Liver (tissue), 9 donors: ENCODE results near the gene CUBN. TPM values are rescaled to one million over a fixed set of nuclear protein-coding genes. Genes with fewer than 3 reads are reported as not detected.

Source experiments
- DNase-seq: peaks from one replicate; pipeline ENCODE4 v3.0.0-alpha.2; 2017; ENCODE audit warnings: low spot score
- H3K27ac ChIP-seq, 2 donors: one replicate each; pipeline ENCODE4 v1.7.0; 2013; ENCODE audit warnings: inconsistent platforms in 2 of 2, low read length in 2 of 2, control low read depth in 1 of 2, low read depth in 1 of 2, mild to moderate bottlenecking in 1 of 2
- H3K27me3 ChIP-seq, 4 donors: one replicate each; pipeline versions ENCODE4 v1.6.1 to v1.7.0; 2013; ENCODE audit warnings: low read length in 3 of 4, inconsistent platforms in 1 of 4, mild to moderate bottlenecking in 1 of 4, moderate library complexity in 1 of 4; ENCODE audit not compliant: control insufficient read depth in 4 of 4, insufficient read depth in 4 of 4
- H3K36me3 ChIP-seq, 4 donors: one replicate each; pipeline versions ENCODE4 v1.6.1 to v1.7.0; 2013; ENCODE audit warnings: low read length in 3 of 4, mild to moderate bottlenecking in 3 of 4, low read depth in 1 of 4, moderate library complexity in 1 of 4; ENCODE audit not compliant: control insufficient read depth in 4 of 4, insufficient read depth in 3 of 4
- H3K4me1 ChIP-seq, 4 donors: one replicate each; pipeline versions ENCODE4 v1.6.1 to v1.7.0; 2013; ENCODE audit warnings: low read length in 3 of 4, mild to moderate bottlenecking in 3 of 4, moderate library complexity in 1 of 4; ENCODE audit not compliant: control insufficient read depth in 4 of 4, insufficient read depth in 4 of 4
- H3K4me3 ChIP-seq, 3 donors: one replicate each; pipeline versions ENCODE4 v1.6.1 to v1.7.0; 2013; ENCODE audit warnings: low read length in 3 of 3, control low read depth in 1 of 3, low read depth in 1 of 3, mild to moderate bottlenecking in 1 of 3
- H3K9ac ChIP-seq, 2 donors: one replicate each; pipeline ENCODE4 v1.7.0; 2013; ENCODE audit warnings: low read length in 2 of 2, mild to moderate bottlenecking in 2 of 2, moderate library complexity in 2 of 2, control low read depth in 1 of 2, low read depth in 1 of 2
- H3K9me3 ChIP-seq, 4 donors: one replicate each; pipeline versions ENCODE4 v1.6.1 to v1.7.0; 2013; ENCODE audit warnings: low read length in 3 of 4; ENCODE audit not compliant: control insufficient read depth in 4 of 4
- EGR1 ChIP-seq, 2 donors: IDR thresholded peaks; 2 replicates each; pipeline ENCODE4 v1.6.1; 2016 to 2018; ENCODE audit warnings: antibody characterized with exemption in 2 of 2, low read depth in 2 of 2
- FOXA1 ChIP-seq: IDR thresholded peaks from 2 replicates; pipeline ENCODE4 v1.6.1; 2016; ENCODE audit warnings: antibody characterized with exemption
- FOXA2 ChIP-seq: IDR thresholded peaks from 2 replicates; pipeline ENCODE4 v1.6.1; 2016; ENCODE audit warnings: antibody characterized with exemption
- GABPA ChIP-seq, 2 donors: IDR thresholded peaks in 1 of 2; conservative IDR thresholded peaks in 1 of 2; 2 replicates each; pipeline ENCODE4 v1.6.1; 2016; ENCODE audit warnings: antibody characterized with exemption in 2 of 2, mild to moderate bottlenecking in 1 of 2, moderate library complexity in 1 of 2
- HNF4A ChIP-seq, 2 donors: conservative IDR thresholded peaks; 2 replicates each; pipeline ENCODE4 v1.6.1; 2016; ENCODE audit warnings: antibody characterized with exemption in 2 of 2, mild to moderate bottlenecking in 2 of 2
- JUND ChIP-seq, 2 donors: IDR thresholded peaks; 2 replicates each; pipeline ENCODE4 v1.6.1; 2016; ENCODE audit warnings: antibody characterized with exemption in 2 of 2
- NR2F2 ChIP-seq: IDR thresholded peaks from 2 replicates; pipeline ENCODE4 v1.6.1; 2016; ENCODE audit warnings: antibody characterized with exemption
- RXRA ChIP-seq, 2 donors: IDR thresholded peaks; 2 replicates each; pipeline ENCODE4 v1.6.1; 2017 to 2018; ENCODE audit warnings: antibody characterized with exemption in 2 of 2, mild to moderate bottlenecking in 1 of 2
- SP1 ChIP-seq: IDR thresholded peaks from 2 replicates; pipeline ENCODE4 v1.6.1; 2018; ENCODE audit warnings: antibody characterized with exemption, mild to moderate bottlenecking
- TAF1 ChIP-seq: conservative IDR thresholded peaks from 2 replicates; pipeline ENCODE4 v1.6.1; 2016; ENCODE audit warnings: antibody characterized with exemption, mild to moderate bottlenecking
- YY1 ChIP-seq: IDR thresholded peaks from 2 replicates; pipeline ENCODE4 v1.6.1; 2016; ENCODE audit warnings: antibody characterized with exemption, mild to moderate bottlenecking
- ZBTB33 ChIP-seq: IDR thresholded peaks from 2 replicates; pipeline ENCODE4 v1.6.1; 2016; ENCODE audit warnings: antibody characterized with exemption
- WGBS: extraction: QIAGEN DNeasy Blood & Tissue Kit; methylation state at CpG from one replicate; pipeline ENCODE4 v1.1.7; 2013; 5-methylcytosine and 5-hydroxymethylcytosine counted together
- polyA plus RNA-seq, 2 donors: library from polyadenylated mRNA; stranded (reverse) in 1 of 2; unstranded in 1 of 2; fragments of 200-250 nt in 1 of 2; fragments of >200 nt in 1 of 2; fragmentation: Nextera tagmentation in 1 of 2; extraction: Ambion mirVana in 1 of 2; gene quantifications; one replicate each; pipeline versions ENCODE4 v1.2.1 to v1.2.3, GENCODE V29; 2013 to 2015
- total RNA-seq, 2 donors: library from RNA; depleted of rRNA; stranded (reverse); fragments of >200 nt; gene quantifications; one replicate each; pipeline ENCODE4 v1.2.3, GENCODE V29; 2014
- TF ChIP-seq, protein P1 (sequence below): IDR thresholded peaks from 2 replicates; pipeline ENCODE4 v1.6.1; 2016; ENCODE audit warnings: antibody characterized with exemption, mild to moderate bottlenecking
- TF ChIP-seq, protein P2 (sequence below): IDR thresholded peaks from 2 replicates; pipeline ENCODE4 v1.6.1; 2016; ENCODE audit warnings: antibody characterized with exemption
- TF ChIP-seq, protein P3 (sequence below): fragments of 150-350 bp; IDR thresholded peaks from 2 replicates; pipeline ENCODE4 v1.5.1; 2017; ENCODE audit warnings: improper control_type of control experiment, low read depth, low read length; ENCODE audit not compliant: missing input control
- TF ChIP-seq, protein P4 (sequence below): IDR thresholded peaks from 2 replicates; pipeline ENCODE4 v1.6.1; 2016; ENCODE audit warnings: antibody characterized with exemption
- donor health status: healthy.
- donor health status: healthy.
- donor health status: healthy.
- donor health status: healthy.
- donor health status: healthy.

CUBN gene
- total and polyA plus RNA-seq, 4 donors = 0.01 to 0.67 (median 0.30) TPM

DNA sequence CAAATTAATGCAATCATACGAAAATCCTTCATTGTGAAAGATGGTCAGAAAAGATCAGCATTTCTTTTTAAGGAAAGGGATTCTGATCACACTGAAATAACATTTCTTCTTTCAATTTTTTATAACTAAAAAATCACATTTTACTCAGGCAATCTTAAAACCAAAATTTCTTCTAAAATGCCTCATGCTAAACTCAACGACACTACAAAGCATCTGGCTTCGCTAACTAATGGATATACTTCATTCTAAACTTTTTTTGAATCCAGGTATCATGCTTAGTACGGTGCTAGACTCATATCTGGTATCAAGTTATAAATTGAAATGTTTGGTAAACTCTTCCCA is 100.4 kb downstream of the CUBN start (continued):
- TF ChIP-seq, protein P1, sequence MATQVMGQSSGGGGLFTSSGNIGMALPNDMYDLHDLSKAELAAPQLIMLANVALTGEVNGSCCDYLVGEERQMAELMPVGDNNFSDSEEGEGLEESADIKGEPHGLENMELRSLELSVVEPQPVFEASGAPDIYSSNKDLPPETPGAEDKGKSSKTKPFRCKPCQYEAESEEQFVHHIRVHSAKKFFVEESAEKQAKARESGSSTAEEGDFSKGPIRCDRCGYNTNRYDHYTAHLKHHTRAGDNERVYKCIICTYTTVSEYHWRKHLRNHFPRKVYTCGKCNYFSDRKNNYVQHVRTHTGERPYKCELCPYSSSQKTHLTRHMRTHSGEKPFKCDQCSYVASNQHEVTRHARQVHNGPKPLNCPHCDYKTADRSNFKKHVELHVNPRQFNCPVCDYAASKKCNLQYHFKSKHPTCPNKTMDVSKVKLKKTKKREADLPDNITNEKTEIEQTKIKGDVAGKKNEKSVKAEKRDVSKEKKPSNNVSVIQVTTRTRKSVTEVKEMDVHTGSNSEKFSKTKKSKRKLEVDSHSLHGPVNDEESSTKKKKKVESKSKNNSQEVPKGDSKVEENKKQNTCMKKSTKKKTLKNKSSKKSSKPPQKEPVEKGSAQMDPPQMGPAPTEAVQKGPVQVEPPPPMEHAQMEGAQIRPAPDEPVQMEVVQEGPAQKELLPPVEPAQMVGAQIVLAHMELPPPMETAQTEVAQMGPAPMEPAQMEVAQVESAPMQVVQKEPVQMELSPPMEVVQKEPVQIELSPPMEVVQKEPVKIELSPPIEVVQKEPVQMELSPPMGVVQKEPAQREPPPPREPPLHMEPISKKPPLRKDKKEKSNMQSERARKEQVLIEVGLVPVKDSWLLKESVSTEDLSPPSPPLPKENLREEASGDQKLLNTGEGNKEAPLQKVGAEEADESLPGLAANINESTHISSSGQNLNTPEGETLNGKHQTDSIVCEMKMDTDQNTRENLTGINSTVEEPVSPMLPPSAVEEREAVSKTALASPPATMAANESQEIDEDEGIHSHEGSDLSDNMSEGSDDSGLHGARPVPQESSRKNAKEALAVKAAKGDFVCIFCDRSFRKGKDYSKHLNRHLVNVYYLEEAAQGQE = no peak
- no peak for TF ChIP-seq YY1

GRCh38 chr10:17028798-17029197 is 100.8 kb downstream of the CUBN start:
- Histone ChIP-seq H3K9ac (no peak overlapping the region), H3K4me3 (no peak overlapping the region), H3K27me3 (no peaks in the 10 kb centered on the region), H3K36me3 (no peaks in the 10 kb centered on the region), H3K9me3 (peaks cover 0 to 3% (median 0%) of the 10 kb centered on the region in 4 donors), H3K4me1 (no peaks in the 10 kb centered on the region), H3K27ac (peak overlapping the region; percentile 31 to 44)
- WGBS = 79% methylated on average over 4 of the region's 4 CpGs
- TF ChIP-seq EGR1 (IDR thresholded peaks at IDR 0.05; ENCODE audit: low read depth in 2 of 2) (no peak), FOXA2 (no peak), GABPA (IDR thresholded peaks at IDR 0.05 in 1 of 2, conservative IDR thresholded peaks at IDR 0.05 in 1 of 2) (no peak), JUND (IDR thresholded peaks at IDR 0.05) (no peak), ZBTB33 (no peak), YY1 (no peak), SP1 (no peak), TAF1 (no peak), NR2F2 (no peak), RXRA (IDR thresholded peaks at IDR 0.05) (no peak), HNF4A (conservative IDR thresholded peaks at IDR 0.05) (no peak), FOXA1 (no peak)
- TF ChIP-seq, protein P2, sequence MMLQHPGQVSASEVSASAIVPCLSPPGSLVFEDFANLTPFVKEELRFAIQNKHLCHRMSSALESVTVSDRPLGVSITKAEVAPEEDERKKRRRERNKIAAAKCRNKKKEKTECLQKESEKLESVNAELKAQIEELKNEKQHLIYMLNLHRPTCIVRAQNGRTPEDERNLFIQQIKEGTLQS = no peak
- TF ChIP-seq, protein P3, sequence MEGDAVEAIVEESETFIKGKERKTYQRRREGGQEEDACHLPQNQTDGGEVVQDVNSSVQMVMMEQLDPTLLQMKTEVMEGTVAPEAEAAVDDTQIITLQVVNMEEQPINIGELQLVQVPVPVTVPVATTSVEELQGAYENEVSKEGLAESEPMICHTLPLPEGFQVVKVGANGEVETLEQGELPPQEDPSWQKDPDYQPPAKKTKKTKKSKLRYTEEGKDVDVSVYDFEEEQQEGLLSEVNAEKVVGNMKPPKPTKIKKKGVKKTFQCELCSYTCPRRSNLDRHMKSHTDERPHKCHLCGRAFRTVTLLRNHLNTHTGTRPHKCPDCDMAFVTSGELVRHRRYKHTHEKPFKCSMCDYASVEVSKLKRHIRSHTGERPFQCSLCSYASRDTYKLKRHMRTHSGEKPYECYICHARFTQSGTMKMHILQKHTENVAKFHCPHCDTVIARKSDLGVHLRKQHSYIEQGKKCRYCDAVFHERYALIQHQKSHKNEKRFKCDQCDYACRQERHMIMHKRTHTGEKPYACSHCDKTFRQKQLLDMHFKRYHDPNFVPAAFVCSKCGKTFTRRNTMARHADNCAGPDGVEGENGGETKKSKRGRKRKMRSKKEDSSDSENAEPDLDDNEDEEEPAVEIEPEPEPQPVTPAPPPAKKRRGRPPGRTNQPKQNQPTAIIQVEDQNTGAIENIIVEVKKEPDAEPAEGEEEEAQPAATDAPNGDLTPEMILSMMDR = no peak
- TF ChIP-seq, protein P4, sequence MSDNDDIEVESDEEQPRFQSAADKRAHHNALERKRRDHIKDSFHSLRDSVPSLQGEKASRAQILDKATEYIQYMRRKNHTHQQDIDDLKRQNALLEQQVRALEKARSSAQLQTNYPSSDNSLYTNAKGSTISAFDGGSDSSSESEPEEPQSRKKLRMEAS = no peak
- no peak for DNase-seq
